ENCODE data around the gene SLC39A6. TPM values are rescaled to one million over a fixed set of nuclear protein-coding genes. Genes with fewer than 3 reads are reported as not detected.

The SLC39A6 gene
- total and polyA plus RNA-seq, 2 of the 13 experiments (the other 11 are each of a cell fraction or from before 2014, with no cell fraction given) = 41.7 to 59.2 TPM

- TF ChIP-seq ZNF124 (CRISPR knock-in tag; IDR thresholded peaks at IDR 0.05) = peak; percentile 58
- peak; percentile 94 for TF ChIP-seq SAFB2 (CRISPR knock-in tag; IDR thresholded peaks at IDR 0.05; ENCODE audit: borderline replicate concordance, low read depth)
- 0 out of 2 replicates have a peak, but pooled peaks have one; percentile 57 for TF ChIP-seq RFXANK (CRISPR knock-in tag; IDR thresholded peaks at IDR 0.05)
- peak; percentile 80 for TF ChIP-seq GFI1 (CRISPR knock-in tag; IDR thresholded peaks at IDR 0.05; ENCODE audit: borderline replicate concordance)
- peak; percentile 20; the same call in 1 of the 2 replicates for TF ChIP-seq HNF4G (IDR thresholded peaks at IDR 0.05; ENCODE audit: borderline replicate concordance, low read depth, low read length)
- TF ChIP-seq HNF4G (CRISPR knock-in tag; IDR thresholded peaks at IDR 0.05; ENCODE audit: borderline replicate concordance, low read depth) = peak; percentile 67; the same call in 1 of the 2 replicates
- TF ChIP-seq NFYC (CRISPR knock-in tag; IDR thresholded peaks at IDR 0.05) = 0 out of 2 replicates have a peak, but pooled peaks have one; percentile 50
- no peak for TF ChIP-seq MTA3 (CRISPR knock-in tag; IDR thresholded peaks at IDR 0.05)
- no peak for TF ChIP-seq TRIM24 (CRISPR knock-in tag; IDR thresholded peaks at IDR 0.05)
- TF ChIP-seq MLLT10 (CRISPR knock-in tag; IDR thresholded peaks at IDR 0.05) = 0 out of 2 replicates have a peak, but pooled peaks have one; percentile 68
- no peak for TF ChIP-seq PRDM4 (CRISPR knock-in tag; IDR thresholded peaks at IDR 0.05; ENCODE audit: borderline replicate concordance)
- TF ChIP-seq SPEN (CRISPR knock-in tag; IDR thresholded peaks at IDR 0.05; ENCODE audit: low read depth) = peak; percentile 82
- peak; percentile 48; the same call in 1 of the 2 replicates for TF ChIP-seq FOXK1 (CRISPR knock-in tag; IDR thresholded peaks at IDR 0.05; ENCODE audit: borderline replicate concordance, low read depth)
- TF ChIP-seq GPN1 (CRISPR knock-in tag; IDR thresholded peaks at IDR 0.05; ENCODE audit: borderline replicate concordance) = no peak
- no peak; the same call in 1 of the 2 replicates for TF ChIP-seq KLF13 (CRISPR knock-in tag; IDR thresholded peaks at IDR 0.05)
- TF ChIP-seq ZNF644 (CRISPR knock-in tag; IDR thresholded peaks at IDR 0.05; ENCODE audit: low read depth) = 0 out of 2 replicates have a peak, but pooled peaks have one; percentile 22
- TF ChIP-seq ZNF746 (CRISPR knock-in tag; IDR thresholded peaks at IDR 0.05) = no peak
- TF ChIP-seq, protein P1, sequence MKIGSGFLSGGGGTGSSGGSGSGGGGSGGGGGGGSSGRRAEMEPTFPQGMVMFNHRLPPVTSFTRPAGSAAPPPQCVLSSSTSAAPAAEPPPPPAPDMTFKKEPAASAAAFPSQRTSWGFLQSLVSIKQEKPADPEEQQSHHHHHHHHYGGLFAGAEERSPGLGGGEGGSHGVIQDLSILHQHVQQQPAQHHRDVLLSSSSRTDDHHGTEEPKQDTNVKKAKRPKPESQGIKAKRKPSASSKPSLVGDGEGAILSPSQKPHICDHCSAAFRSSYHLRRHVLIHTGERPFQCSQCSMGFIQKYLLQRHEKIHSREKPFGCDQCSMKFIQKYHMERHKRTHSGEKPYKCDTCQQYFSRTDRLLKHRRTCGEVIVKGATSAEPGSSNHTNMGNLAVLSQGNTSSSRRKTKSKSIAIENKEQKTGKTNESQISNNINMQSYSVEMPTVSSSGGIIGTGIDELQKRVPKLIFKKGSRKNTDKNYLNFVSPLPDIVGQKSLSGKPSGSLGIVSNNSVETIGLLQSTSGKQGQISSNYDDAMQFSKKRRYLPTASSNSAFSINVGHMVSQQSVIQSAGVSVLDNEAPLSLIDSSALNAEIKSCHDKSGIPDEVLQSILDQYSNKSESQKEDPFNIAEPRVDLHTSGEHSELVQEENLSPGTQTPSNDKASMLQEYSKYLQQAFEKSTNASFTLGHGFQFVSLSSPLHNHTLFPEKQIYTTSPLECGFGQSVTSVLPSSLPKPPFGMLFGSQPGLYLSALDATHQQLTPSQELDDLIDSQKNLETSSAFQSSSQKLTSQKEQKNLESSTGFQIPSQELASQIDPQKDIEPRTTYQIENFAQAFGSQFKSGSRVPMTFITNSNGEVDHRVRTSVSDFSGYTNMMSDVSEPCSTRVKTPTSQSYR (CRISPR knock-in tag; IDR thresholded peaks at IDR 0.05; ENCODE audit: borderline replicate concordance) = no peak; the same call in 1 of the 2 replicates
- no peak for TF ChIP-seq LCORL (IDR thresholded peaks at IDR 0.05)
- peak; percentile 37; the same call in 1 of the 2 replicates for TF ChIP-seq LCORL (CRISPR knock-in tag; IDR thresholded peaks at IDR 0.05)
- TF ChIP-seq NFRKB (IDR thresholded peaks at IDR 0.05) = no peak
- TF ChIP-seq ZNF773 (CRISPR knock-in tag; IDR thresholded peaks at IDR 0.05; ENCODE audit: borderline replicate concordance) = no peak
- no peak; the same call in 1 of the 2 replicates for TF ChIP-seq ZNF446 (CRISPR knock-in tag; IDR thresholded peaks at IDR 0.05)
- peak; percentile 84 for TF ChIP-seq U2AF1 (optimal IDR thresholded peaks at IDR 0.05; ENCODE audit: low read depth, low read length)
- no peak for TF ChIP-seq PAF1 (CRISPR knock-in tag; IDR thresholded peaks at IDR 0.05)
- TF ChIP-seq JDP2 (CRISPR knock-in tag; IDR thresholded peaks at IDR 0.05; ENCODE audit: borderline replicate concordance) = no peak; the same call in 1 of the 2 replicates
Observed at GRCh38 chr18:36129300-36130038, at the start of gene SLC39A6, which contains the start of gene ELP2 (continued).
